ENCODE data around the gene CAV2. TPM values are rescaled to one million over a fixed set of nuclear protein-coding genes. Genes with fewer than 3 reads are reported as not detected.
"Not testable (repeated sequence)": the region's sequence is repeated elsewhere in the genome, so short reads cannot be mapped to it uniquely, and the experiment has no call there.

Gene CAV2, protein sequence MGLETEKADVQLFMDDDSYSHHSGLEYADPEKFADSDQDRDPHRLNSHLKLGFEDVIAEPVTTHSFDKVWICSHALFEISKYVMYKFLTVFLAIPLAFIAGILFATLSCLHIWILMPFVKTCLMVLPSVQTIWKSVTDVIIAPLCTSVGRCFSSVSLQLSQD
- total RNA-seq, result 50.2 TPM

GRCh38 chr7:116499168-116500077 is at the start of gene CAV2:
Gene CAV2 (plus strand): TSS chr7:116499738. CDS start chr7:116499782, 44 bp downstream.
- peak; percentile 85 for ATAC-seq

GRCh38 chr7:116449950-116450349 is 49.6 kb upstream of the CAV2 start:
- ATAC-seq, result no peak

GRCh38 chr7:116451957-116452729 is 47.4 kb upstream of the CAV2 start:
- peak; percentile 51 for ATAC-seq

GRCh38 chr7:116454377-116454776 is 45.2 kb upstream of the CAV2 start:
- no peak for ATAC-seq

DNA sequence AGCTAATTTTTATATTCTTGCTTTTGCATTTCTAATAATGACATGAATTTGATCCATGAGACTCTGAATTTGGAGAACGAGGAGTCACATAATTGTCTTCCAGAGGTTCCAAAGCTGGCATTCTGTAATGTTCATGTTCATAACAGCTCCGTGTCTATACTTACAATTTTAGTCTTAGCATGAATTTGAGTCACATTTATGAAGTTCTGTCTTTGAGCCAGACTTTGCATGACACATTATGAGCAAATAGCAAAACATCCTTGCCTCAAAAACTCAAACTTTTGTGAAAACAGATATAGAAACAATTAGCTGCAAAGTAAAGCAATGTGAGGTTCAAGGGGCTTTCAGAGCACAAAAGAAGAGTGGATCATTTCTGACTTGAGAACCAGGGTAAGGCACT is 44.5 kb upstream of the CAV2 start:
- ATAC-seq, result no peak

DNA sequence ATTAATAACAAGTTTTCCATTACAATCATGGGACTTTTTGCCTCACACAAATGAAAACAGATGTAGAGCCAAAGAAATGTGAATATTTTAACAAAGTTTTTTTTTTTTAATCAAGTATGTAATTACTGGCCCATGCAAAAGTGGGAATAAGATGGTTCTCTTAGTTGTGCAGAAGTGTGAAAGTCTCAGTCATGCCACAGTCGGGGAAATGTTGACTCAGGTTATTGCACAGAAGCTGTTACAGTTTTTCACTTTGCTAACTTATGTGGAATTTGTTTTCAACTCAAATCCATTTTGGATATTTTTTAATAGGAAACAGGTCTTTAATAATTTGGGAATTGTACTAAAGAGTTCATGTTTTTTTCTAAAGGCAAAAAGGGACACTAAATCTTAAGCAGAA is 44.0 kb upstream of the CAV2 start:
- ATAC-seq, result no peak

DNA sequence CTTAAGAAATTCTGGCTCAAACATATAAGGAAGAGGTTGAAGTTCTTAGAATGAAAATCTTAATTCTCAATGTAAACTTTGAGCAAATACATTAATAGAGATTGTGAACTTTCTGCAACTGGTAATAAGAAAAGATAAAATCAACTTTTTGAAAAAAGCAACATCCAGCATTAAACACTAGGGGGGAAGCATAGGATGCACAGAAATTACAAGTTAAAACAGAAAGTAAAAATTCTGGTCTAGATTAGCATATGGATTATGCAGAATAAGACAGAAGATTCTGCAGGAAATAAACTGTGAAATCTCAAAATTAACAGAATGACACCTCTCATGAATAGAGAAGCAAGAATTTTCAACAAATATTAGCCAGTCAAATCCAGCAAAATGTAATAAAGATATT is 38.0 kb upstream of the CAV2 start:
- ATAC-seq, result no peak

GRCh38 chr7:116463956-116464355 is 35.6 kb upstream of the CAV2 start:
- ATAC-seq, result no peak

DNA sequence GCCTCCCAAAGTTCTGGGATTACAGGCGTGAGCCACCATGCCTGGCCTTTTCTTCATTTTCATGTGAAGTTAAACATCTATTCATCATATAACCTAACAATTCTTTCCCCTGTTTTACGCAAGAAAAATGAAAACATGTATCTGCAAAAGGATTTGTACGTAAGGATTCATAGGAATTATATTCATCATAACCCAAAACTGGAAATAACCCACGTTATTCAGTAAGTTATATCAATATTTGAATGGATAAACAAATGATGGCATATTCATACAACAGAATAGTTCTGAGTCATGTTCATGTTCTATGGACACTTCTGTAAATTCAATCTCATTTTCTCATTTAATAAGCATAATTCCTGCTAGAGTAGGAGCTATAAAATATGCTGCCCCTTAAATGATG is 35.2 kb upstream of the CAV2 start:
- no peak for ATAC-seq

GRCh38 chr7:116465125-116465524 is 34.4 kb upstream of the CAV2 start:
- no peak for ATAC-seq

- ATAC-seq, result no peak
Measured at GRCh38 chr7:116468534-116468933, 31.0 kb upstream of the CAV2 start.

DNA sequence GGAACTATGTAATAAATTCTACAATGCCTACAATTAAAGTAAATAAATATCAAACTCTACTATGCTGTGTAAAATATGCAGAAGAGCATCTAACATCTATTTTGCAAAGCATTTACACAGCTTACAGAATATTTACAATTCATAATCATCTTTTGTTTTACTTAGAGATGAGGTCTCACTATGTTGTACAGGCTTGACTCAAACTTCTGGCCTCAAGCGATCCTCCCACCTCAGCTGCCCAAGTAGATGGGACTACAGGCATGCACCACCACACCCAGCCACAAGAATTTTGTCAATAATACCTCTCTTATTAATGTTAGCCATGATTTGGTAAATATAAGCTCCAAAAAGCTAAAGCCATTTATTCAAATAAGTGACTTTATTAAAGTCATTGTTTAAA is 21.9 kb upstream of the CAV2 start:
- ATAC-seq, result no peak

- ATAC-seq, result no peak
Measured at GRCh38 chr7:116478834-116479233, 20.7 kb upstream of the CAV2 start.

- no peak for ATAC-seq
Measured at GRCh38 chr7:116483271-116483942, 16.1 kb upstream of the CAV2 start.

GRCh38 chr7:116484389-116484788 is 15.1 kb upstream of the CAV2 start:
- ATAC-seq, result not testable (repeated sequence)

DNA sequence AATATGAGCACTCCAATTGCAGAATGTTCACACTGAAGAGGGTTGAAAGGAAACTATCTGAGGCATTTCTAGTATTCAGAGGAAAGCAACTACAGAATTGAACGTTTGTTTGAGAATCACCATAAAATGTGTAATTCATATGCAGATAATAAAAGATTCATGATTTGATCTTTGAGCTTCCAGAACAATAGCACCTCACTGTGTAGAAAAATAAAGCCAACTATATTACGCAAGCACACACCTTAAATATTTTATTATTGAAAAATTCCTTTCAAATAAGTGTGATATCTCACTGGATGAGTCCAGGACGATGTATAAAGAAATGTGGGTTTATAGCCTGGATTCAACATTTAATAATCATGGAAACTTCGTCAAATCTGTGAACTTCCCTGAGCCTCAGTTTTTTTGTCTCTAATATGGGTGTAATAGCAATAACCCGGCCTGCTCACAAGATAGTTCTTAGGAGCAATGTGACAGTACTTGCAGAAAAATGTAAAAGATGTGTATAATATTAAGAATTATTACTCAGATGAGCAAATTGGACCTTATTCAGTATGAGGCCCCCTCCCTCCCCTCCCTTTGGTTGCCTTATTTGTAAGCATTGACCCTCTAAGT is 11.5 kb upstream of the CAV2 start:
- no peak for ATAC-seq

- ATAC-seq, result no peak
Measured at GRCh38 chr7:116490351-116490750, 9.2 kb upstream of the CAV2 start.

DNA sequence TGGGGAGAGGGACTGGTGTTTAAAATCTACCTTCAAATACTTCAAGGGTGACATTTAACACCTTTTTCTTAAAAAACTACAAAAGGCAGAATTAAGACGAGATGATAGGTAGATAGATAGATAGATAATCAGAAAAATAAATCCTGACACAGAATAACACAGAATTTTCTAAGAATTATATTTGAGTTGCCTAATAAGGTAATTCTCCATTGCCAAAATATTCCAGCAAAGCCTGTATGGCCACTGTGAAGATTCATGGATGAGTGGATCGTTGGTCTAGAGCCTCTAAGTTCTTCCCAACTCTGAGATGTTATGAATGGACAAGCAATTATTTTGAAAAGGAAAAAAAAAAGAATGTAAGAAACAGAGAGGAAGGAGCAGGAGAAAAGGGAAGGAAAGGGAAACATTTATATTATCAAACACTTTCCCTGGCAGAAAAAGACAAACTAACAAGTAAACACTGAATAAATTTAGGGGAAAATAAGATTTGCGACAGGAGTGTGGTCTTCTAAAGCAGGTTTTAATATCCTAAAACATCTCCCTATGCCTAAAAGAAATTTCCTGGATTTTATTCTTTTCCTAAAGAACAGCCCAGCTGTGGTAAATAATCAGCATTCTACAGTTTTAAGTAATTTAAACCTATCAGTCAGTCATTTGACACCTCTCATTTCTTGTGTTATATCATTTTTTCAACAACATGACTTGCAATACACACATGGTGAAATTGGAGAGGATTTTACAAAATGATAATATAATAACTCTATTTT is 7.5 kb upstream of the CAV2 start:
- no peak for ATAC-seq

- no peak for ATAC-seq
Measured at GRCh38 chr7:116492654-116493109, 6.9 kb upstream of the CAV2 start.

DNA sequence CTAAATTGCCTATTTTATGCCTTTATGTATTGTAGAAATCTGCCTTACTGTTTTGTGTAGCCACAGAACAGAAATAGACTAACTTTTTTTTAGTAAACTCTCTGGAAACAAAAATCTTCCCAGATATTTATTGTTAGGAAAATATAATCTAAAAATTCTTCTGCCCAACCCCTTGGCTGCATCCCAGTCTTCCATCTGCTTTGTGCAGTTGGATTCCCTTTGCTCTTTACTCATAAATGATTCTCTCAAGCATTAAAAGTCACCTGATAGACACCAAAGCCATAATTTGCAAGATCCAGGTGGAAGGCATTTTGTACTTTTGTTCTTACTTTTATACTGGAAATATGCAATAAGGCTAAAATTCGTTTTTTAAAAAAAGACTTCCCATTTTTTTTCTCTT is 6.1 kb upstream of the CAV2 start:
- no peak for ATAC-seq

DNA sequence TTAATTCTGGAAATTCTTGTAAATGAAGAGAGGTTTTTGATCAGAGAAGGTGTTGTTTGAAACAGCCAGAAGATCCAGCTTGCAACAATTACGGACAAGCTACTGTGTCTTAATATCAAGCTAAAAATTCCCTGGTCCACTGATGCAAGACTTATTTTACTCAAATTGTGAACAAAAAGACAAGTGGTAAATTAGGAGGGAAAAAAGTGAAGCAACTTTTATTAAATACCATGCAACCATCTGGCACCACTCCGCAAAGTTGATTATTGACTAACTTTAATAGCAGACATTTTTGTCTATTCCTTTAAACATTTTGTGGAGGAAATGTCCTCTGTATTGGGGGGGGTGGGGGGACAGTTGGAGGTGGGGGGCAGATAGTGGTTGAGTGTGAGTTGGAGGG is 5.1 kb upstream of the CAV2 start:
- no peak for ATAC-seq

DNA sequence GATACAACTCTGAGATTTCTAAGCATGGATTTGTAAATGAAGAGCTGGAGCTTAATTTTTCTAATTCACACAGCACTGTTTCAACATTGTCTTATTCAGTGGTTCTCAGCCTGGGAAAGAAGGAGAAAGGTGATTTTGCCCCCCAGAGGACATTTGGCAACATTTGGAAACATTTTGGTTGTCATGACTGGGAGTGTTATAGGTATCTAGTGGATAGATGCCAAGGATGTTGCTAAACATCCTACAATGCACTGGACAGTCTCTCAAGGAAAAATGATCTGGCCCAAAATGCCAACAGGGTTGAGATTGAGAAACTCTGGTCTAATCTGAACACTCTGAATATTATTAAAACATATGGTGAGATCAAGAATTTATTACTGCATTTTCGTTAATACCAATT is 3.8 kb upstream of the CAV2 start:
- no peak for ATAC-seq
